ENCODE data around the gene BANF2.

- no peak for TF ChIP-seq CTCF (IDR thresholded peaks at IDR 0.05 in 2 of 3, conservative IDR thresholded peaks at IDR 0.05 in 1 of 3; ENCODE audit: borderline replicate concordance in 1 of 3, insufficient read depth in 1 of 3, low read depth in 2 of 3, low read length in 2 of 3)
- no peak for TF ChIP-seq REST (IDR thresholded peaks at IDR 0.05; ENCODE audit: low read depth)
- no peak for TF ChIP-seq POLR2A (IDR thresholded peaks at IDR 0.05; ENCODE audit: borderline replicate concordance, extremely low read depth, insufficient read depth, insufficient read length)
- TF ChIP-seq POLR2AphosphoS5 (IDR thresholded peaks at IDR 0.05; ENCODE audit: low read depth, low read length): no peak
- TF ChIP-seq FOSL1 (IDR thresholded peaks at IDR 0.05; ENCODE audit: low read depth): no peak
- no peak for TF ChIP-seq EZH2 (IDR thresholded peaks at IDR 0.05)
- no peak for TF ChIP-seq TCF7L2 (IDR thresholded peaks at IDR 0.05; ENCODE audit: borderline replicate concordance, extremely low read depth, insufficient read depth, insufficient read length)
- TF ChIP-seq EZH2phosphoT487 (IDR thresholded peaks at IDR 0.05; ENCODE audit: borderline replicate concordance): no peak
- no peak for TF ChIP-seq MAX (IDR thresholded peaks at IDR 0.05)
- TF ChIP-seq ZBTB33 (IDR thresholded peaks at IDR 0.05; ENCODE audit: extremely low read depth, insufficient replicate concordance, low read length): no peak
These were observed 15.5 kb upstream of the BANF2 start for GRCh38 chr20:17684077-17684888.

Measured in HCT116 (cell line).